Neural cell (in vitro differentiated cells): ENCODE measurements around the gene LIN9. TPM values are rescaled to one million over a fixed set of nuclear protein-coding genes. Genes with fewer than 3 reads are reported as not detected.

ENCODE experiments used
- H2AFZ ChIP-seq: fragments of 200-600, 300-800 bp; sonication (generic), shearing (Covaris generic); 2 replicates; pipeline ENCODE4 v1.6.0; 2014; ENCODE audit warnings: low read depth, mild to moderate bottlenecking, antibody characterized with exemption, low read length, moderate library complexity
- H3F3A ChIP-seq: fragments of 200-600 bp; shearing (Covaris generic); 2 replicates; pipeline ENCODE4 v1.6.1; 2016; ENCODE audit warnings: mild to moderate bottlenecking, moderate library complexity, mixed read lengths, antibody characterized with exemption, low read length; ENCODE audit not compliant: insufficient read depth, poor library complexity, severe bottlenecking
- H3K27ac ChIP-seq: fragments of 200-600, 300-800 bp; sonication (generic), shearing (Covaris generic); 2 replicates; pipeline ENCODE4 v1.5.1; 2014; ENCODE audit warnings: mild to moderate bottlenecking, low read length, moderate library complexity
- H3K27me3 ChIP-seq: fragments of 300-800, 200-600 bp; sonication (generic), shearing (Covaris generic); 2 replicates; pipeline ENCODE4 v1.6.0; 2014; ENCODE audit warnings: mild to moderate bottlenecking, low read depth, low read length, moderate library complexity; ENCODE audit not compliant: insufficient read depth
- H3K36me3 ChIP-seq: fragments of 300-800, 200-600 bp; sonication (generic), shearing (Covaris generic); 2 replicates; pipeline ENCODE4 v1.5.1; 2014; ENCODE audit warnings: mild to moderate bottlenecking, antibody characterized with exemption, low read length, moderate library complexity; ENCODE audit not compliant: insufficient read depth
- H3K4me2 ChIP-seq: fragments of 300-800, 200-600 bp; sonication (generic), shearing (Covaris generic); 2 replicates; pipeline ENCODE4 v1.6.0; 2014; ENCODE audit warnings: mild to moderate bottlenecking, low read length
- H3K4me3 ChIP-seq: fragments of 300-800, 200-600 bp; sonication (generic), shearing (Covaris generic); 2 replicates; pipeline ENCODE4 v1.5.1; 2014; ENCODE audit warnings: mild to moderate bottlenecking, low read length, moderate library complexity
- H3K79me2 ChIP-seq: fragments of 200-600 bp; shearing (Covaris generic); replicated peaks from 2 replicates; pipeline ENCODE4 v1.6.0; 2014; ENCODE audit warnings: mild to moderate bottlenecking, low read length, moderate library complexity; ENCODE audit not compliant: insufficient read depth
- H3K9ac ChIP-seq: fragments of 300-800, 200-600 bp; sonication (generic), shearing (Covaris generic); 2 replicates; pipeline ENCODE4 v1.6.1; 2016; ENCODE audit warnings: mild to moderate bottlenecking, low read length, mixed read lengths
- H3K9me2 ChIP-seq: fragments of 200-600 bp; shearing (Covaris generic); 2 replicates; pipeline ENCODE4 v1.6.1; 2016; ENCODE audit warnings: mild to moderate bottlenecking, low read length, mixed read lengths; ENCODE audit not compliant: insufficient read depth
- H3K9me3 ChIP-seq: fragments of 200-600, 300-800 bp; sonication (generic), shearing (Covaris generic); 2 replicates; pipeline ENCODE4 v1.6.1; 2016; ENCODE audit warnings: mild to moderate bottlenecking, mixed run types, low read length, moderate library complexity, mixed read lengths
- H4K20me1 ChIP-seq: fragments of 200-600 bp; shearing (Covaris generic); 2 replicates; pipeline ENCODE4 v1.6.1; 2016; ENCODE audit warnings: mild to moderate bottlenecking, mixed run types; ENCODE audit not compliant: insufficient read depth
- EP300 ChIP-seq: fragments of 450-650 bp; conservative IDR thresholded peaks from 2 replicates; pipeline ENCODE4 v1.6.1; 2014; ENCODE audit warnings: antibody characterized with exemption, mild to moderate bottlenecking, moderate library complexity; ENCODE audit not compliant: poor library complexity, severe bottlenecking
- EZH2 ChIP-seq: fragments of 200-600, 300-800 bp; shearing (Covaris generic), sonication (generic); IDR thresholded peaks from 2 replicates; pipeline ENCODE4 v1.6.1; 2014; ENCODE audit warnings: antibody characterized with exemption, low read length, borderline replicate concordance, mild to moderate bottlenecking; ENCODE audit not compliant: insufficient read depth, poor library complexity, severe bottlenecking
- MXI1 ChIP-seq: fragments of 450-650 bp; conservative IDR thresholded peaks from 2 replicates; pipeline ENCODE4 v1.6.1; 2014; ENCODE audit warnings: antibody characterized with exemption, mild to moderate bottlenecking; ENCODE audit not compliant: poor library complexity, severe bottlenecking
- POLR2AphosphoS5 ChIP-seq: IDR thresholded peaks from 2 replicates; pipeline ENCODE4 v1.6.1; 2012
- RAD21 ChIP-seq: fragments of 450-650 bp; conservative IDR thresholded peaks from 2 replicates; pipeline ENCODE4 v1.6.1; 2014; ENCODE audit warnings: antibody characterized with exemption, mild to moderate bottlenecking, moderate library complexity
- SMC3 ChIP-seq: fragments of 450-650 bp; conservative IDR thresholded peaks from 2 replicates; pipeline ENCODE4 v1.6.1; 2014; ENCODE audit warnings: antibody characterized with exemption, mild to moderate bottlenecking, moderate library complexity; ENCODE audit not compliant: poor library complexity
- TAF1 ChIP-seq: IDR thresholded peaks from 2 replicates; pipeline ENCODE4 v1.6.1; 2012; ENCODE audit warnings: low read depth
- polyA plus RNA-seq: library from polyadenylated mRNA; depleted of rRNA; stranded (reverse); fragments of >200 nt; gene quantifications from 2 replicates; pipeline ENCODE4 v1.2.3, GENCODE V29; 2014
- TF ChIP-seq, protein P1 (sequence below): fragments of 450-650 bp; IDR thresholded peaks from 2 replicates; pipeline ENCODE4 v1.5.1; 2014; ENCODE audit warnings: antibody characterized with exemption, mild to moderate bottlenecking, moderate library complexity; ENCODE audit not compliant: poor library complexity, severe bottlenecking
- TF ChIP-seq, protein P2 (sequence below): IDR thresholded peaks from 2 replicates; pipeline ENCODE4 v1.6.1; 2012; ENCODE audit warnings: borderline replicate concordance

The LIN9 gene
- polyA plus RNA-seq, 1 donor from 2014 or later, result 11.9 TPM

DNA sequence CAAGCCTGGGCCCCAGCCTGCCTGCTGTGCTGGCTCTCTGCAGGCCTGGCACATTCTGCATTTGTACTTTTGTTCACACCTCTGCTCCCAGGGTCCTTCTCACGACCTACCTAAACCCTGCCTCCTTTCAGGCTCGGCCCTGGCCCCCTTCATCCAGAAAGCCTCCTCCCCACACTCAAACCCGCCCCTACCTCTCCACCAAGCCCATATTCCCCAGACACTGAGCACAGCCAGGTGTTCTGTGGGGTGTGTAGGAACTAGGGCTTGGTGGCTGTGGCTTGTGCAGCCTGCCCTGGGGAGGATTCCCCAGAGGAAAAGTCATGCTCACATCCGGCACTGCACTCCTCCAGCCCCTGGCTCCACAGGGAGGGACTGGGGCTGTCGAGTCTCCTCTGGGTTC, 93.7 kb downstream of the LIN9 start:
- Histone ChIP-seq H3K9ac (no peak overlapping the region), H3K36me3 (no peaks in the 10 kb centered on the region), H3K9me3 (no peaks in the 10 kb centered on the region)

DNA sequence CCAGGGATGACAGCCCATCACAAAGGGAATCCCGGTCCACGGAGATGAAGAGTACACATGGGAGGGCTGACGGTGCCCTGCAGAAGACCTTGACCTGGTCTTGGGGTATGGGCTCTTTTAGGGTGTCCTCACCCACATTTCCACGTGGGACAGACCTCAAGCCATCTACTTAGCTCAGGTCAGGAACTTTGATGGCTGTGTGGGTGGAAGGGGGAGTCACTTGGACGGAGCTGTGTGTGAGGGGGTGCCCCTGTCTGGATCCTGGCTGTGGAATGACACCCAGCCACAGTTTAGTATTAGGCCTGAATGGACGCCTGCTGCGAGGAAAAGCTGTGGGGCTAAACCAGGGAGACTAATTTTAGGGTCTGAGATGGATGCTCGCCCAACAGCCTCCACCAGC, 96.4 kb downstream of the LIN9 start:
- Histone ChIP-seq H3K27me3 (no peaks in the 10 kb centered on the region), H3K27ac (no peak overlapping the region), H3K4me2 (no peak overlapping the region), H3F3A (no peaks in the 10 kb centered on the region), H3K36me3 (no peaks in the 10 kb centered on the region), H4K20me1 (no peaks in the 10 kb centered on the region), H2AFZ (no peak overlapping the region), H3K9ac (no peak overlapping the region), H3K4me3 (no peak overlapping the region), H3K79me2 (no peaks in the 10 kb centered on the region), H3K9me2 (no peaks in the 10 kb centered on the region), H3K9me3 (no peaks in the 10 kb centered on the region)
- no peak for TF ChIP-seq TAF1

More for the DNA sequence above, 93.7 kb downstream of the LIN9 start:
- no peaks in the 10 kb centered on the region for H3K9me2 ChIP-seq
- no peak overlapping the region for H3K4me3 ChIP-seq
- H3K4me2 ChIP-seq, result no peak overlapping the region
- H2AFZ ChIP-seq, result no peak overlapping the region
- no peak for TF ChIP-seq RAD21
- TF ChIP-seq MXI1, result no peak
- TF ChIP-seq, protein P1, sequence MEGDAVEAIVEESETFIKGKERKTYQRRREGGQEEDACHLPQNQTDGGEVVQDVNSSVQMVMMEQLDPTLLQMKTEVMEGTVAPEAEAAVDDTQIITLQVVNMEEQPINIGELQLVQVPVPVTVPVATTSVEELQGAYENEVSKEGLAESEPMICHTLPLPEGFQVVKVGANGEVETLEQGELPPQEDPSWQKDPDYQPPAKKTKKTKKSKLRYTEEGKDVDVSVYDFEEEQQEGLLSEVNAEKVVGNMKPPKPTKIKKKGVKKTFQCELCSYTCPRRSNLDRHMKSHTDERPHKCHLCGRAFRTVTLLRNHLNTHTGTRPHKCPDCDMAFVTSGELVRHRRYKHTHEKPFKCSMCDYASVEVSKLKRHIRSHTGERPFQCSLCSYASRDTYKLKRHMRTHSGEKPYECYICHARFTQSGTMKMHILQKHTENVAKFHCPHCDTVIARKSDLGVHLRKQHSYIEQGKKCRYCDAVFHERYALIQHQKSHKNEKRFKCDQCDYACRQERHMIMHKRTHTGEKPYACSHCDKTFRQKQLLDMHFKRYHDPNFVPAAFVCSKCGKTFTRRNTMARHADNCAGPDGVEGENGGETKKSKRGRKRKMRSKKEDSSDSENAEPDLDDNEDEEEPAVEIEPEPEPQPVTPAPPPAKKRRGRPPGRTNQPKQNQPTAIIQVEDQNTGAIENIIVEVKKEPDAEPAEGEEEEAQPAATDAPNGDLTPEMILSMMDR, result no peak
- no peak for TF ChIP-seq POLR2AphosphoS5
- TF ChIP-seq EZH2, result no peak
- TF ChIP-seq, protein P2, sequence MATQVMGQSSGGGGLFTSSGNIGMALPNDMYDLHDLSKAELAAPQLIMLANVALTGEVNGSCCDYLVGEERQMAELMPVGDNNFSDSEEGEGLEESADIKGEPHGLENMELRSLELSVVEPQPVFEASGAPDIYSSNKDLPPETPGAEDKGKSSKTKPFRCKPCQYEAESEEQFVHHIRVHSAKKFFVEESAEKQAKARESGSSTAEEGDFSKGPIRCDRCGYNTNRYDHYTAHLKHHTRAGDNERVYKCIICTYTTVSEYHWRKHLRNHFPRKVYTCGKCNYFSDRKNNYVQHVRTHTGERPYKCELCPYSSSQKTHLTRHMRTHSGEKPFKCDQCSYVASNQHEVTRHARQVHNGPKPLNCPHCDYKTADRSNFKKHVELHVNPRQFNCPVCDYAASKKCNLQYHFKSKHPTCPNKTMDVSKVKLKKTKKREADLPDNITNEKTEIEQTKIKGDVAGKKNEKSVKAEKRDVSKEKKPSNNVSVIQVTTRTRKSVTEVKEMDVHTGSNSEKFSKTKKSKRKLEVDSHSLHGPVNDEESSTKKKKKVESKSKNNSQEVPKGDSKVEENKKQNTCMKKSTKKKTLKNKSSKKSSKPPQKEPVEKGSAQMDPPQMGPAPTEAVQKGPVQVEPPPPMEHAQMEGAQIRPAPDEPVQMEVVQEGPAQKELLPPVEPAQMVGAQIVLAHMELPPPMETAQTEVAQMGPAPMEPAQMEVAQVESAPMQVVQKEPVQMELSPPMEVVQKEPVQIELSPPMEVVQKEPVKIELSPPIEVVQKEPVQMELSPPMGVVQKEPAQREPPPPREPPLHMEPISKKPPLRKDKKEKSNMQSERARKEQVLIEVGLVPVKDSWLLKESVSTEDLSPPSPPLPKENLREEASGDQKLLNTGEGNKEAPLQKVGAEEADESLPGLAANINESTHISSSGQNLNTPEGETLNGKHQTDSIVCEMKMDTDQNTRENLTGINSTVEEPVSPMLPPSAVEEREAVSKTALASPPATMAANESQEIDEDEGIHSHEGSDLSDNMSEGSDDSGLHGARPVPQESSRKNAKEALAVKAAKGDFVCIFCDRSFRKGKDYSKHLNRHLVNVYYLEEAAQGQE, result no peak
- TF ChIP-seq EP300, result no peak
- TF ChIP-seq SMC3, result no peak
- TF ChIP-seq TAF1, result no peak
- H3F3A ChIP-seq, result no peaks in the 10 kb centered on the region
- H3K27ac ChIP-seq, result no peak overlapping the region
- no peaks in the 10 kb centered on the region for H3K27me3 ChIP-seq
- H3K79me2 ChIP-seq, result no peaks in the 10 kb centered on the region
- H4K20me1 ChIP-seq, result no peaks in the 10 kb centered on the region
